ENCODE data around the gene CCDC187.
"Not testable (repeated sequence)": the region's sequence is repeated elsewhere in the genome, so short reads cannot be mapped to it uniquely, and the experiment has no call there.

Gene CCDC187

DNA sequence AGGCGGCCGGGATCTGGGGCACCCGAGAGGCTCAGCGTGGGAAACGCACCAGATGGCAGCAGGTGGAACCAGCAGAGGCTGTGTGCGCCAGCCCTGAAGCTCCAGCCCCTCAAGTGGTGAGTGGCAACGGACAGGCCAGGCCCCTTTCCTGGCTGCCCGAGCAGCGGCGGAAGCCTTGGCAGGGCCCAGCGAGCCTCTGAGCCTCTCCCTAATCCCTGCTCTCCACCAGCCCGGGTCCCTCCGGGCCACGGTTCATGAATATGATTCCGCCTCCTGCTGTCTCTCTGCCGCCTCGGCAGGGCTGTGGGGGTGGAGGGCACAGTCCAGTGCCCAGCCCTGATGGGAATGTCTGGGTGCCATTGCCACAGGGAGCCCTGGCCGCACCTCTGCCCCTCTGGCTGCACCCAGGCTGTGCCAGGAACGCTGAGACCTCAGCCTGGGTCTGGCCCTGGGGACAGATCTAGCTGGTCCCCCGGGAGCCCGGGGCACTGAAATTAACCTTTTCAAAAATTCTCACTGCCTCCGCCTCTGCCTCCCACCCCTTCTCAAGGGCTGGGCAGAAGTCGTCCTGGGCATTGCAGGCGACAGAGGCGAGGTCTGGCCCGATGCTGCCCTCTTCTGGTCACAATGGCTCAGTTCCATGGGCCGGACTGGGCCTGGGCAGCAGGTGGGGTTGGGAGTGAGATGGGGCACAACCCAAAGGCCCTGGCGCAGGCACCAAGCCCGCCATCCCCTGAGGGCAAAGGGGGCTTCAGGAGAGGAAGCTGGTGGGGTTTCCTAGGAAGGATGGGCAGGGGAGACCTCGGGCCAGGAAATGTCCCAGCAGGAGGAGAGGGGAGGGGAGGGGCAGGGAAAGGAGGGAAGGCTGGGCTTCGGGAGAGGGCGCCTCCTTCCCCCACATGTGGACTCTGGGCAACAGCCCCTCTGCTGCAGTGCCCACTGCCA, 20.3 kb downstream of the CCDC187 start:
- DNase-seq: peak; percentile 87

DNA sequence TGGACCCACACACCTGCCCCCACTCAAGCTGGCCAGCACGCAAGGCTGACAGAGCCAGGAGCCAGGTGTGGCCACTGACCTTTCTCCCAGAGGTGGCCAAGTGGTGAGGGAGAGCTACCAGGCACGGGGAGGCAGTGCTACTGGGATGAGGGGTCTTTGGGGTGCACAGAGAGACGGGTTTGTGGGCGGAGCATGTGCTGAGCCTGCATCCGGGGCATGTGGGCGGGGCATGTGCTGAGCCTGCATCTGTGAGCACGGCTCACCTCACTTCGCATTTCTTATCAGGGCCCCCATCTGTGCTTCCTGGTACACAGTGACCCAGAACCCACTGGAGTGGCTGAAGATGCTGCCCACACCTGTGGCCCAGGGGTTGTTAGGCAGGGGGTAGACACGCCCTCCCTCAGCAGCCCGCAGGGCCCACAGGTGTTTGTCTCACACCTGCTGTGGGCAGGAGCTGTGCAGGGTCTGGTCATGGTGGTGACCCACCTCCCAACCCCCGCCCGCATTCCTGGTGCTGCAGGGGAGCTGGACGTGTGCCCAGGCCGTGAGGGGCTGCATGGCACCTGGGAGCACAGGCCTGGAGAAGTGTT, 21.5 kb downstream of the CCDC187 start:
- DNase-seq: no peak

DNA sequence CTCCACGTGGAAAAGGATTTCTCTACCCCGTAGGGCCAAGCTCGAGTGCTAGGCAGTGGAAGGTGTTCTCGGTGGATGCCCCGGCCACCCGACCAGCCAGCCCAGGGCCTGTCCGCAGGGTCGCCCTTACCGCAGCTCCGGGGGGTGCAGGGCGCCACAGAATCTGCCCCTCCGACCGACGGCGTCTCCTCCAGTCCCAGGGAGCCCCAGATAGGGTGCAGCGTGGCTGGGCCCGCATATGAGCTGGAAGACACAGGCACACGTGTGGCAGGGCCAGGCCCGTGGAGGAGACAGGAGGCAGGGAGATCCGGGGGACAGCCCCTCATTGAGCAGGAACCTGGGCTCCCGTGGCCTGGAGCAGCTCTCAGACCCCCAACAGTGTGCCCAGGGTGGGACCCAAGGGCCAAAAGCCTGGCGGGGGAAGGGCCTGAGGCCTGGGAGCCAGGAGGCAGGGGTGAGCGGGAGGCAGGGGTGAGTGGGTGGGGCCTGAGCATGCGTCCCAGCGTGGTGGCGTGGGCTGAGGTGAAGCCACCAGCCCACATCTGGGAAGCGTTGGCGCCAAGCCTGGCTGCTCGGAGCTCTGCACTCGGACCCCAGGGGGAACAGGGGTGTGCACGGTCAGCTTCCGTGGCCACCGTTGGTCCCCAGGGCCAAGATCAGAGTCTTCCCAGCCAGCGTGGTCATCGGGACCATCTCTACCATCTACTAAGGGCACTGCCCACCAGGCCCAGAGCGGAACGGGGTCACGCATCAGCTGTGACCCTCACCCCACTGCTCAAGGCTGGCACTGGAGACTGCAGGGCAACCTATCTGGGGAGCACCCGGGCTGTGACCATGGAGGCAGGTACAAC, 22.2 kb downstream of the CCDC187 start:
- DNase-seq: no peak

DNA sequence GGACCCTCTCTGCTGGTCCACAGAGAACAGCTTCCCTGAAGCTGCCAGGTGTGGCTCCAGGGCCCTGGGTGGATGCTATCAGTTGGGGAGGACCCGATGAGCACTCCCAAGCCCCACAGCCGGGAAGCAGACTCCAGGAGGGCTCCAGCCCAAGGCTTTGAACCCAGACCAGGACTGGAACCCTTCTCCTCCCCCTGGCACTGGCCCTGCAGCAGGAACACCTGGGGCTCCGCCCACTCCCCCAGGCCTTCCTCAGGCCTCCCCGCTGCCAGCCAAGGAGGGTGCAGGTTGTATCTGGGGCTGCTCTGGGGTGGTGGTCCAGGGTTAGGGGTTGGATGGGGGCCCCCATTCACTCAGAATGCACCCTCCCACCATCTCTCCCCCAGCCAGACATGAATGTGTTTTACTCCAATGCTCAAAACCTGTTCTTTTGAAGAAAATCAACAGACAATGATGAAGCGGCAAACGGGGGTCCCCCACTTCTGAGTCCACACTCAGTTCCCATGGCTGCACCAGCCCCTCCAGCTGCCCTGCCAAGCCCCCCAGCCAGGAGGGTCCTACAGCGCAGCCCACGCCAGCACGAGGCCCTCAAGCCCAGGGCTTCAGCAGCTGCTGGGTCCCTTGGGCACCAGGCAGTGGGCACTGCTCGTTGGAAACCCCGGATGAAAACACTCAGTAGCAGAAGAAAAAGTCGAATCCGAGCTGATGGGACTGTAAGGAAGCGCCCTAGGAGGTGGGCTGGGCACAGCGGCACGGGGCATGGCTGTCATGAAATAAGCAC, 23.2 kb downstream of the CCDC187 start:
- no peak for DNase-seq

DNA sequence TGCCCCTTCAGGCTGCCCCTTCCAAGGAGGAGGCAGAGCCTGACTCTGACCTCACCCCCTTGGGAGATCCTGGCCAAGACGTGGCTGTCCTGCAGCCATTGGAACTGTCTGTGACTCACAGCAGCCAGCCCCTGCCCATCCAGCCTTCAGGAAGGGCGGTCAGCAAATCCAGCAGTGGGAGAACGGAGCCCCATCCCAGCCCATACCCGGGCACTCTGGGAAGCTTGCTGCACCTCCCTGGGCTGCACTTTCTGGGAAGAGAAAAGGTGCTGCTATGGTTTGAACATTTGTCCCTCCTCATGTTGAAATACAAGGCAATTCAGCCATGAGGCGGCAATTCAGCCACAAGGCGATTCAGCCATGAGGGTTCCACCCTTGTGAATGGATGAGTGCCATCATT, 24.4 kb downstream of the CCDC187 start:
- DNase-seq: no peak

DNA sequence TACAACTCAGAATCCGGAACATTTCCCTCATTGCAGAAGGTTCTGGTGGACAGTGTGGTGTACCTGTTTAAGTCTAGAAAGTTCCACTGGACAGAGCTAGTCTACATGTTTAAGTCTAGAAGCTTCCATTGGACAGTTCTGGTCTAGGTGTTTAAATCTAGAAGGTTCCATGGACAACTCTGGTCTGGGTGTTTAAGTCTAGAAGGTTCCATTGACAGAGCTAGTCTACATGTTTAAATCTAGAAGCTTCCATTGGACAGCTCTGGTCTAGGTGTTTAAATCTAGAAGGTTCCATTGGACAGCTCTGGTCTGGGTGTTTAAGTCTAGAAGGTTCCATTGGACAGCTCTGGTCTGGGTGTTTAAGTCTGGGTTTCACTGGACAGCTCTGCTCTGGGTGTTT, 25.0 kb downstream of the CCDC187 start:
- no peak for DNase-seq

DNA sequence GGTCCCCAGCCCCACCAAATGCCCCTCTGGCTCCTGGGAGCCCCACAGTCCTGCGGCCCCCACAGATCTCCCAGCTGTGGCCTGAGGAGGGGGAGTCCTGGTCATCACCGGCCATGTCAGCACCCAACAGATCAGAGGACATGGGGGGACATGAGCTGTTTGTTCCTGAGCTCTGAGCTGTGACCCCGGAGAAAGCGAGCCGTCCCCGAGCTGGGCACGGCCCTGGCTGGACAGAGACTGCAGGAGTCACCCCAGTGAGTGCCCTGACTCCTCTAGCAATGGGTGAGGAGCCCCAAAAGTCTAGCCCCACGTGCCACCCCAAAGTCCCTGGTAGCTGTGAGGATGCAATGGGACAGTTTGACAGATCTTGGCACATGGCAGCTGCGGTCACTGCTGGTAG, 25.7 kb downstream of the CCDC187 start:
- no peak for DNase-seq

DNA sequence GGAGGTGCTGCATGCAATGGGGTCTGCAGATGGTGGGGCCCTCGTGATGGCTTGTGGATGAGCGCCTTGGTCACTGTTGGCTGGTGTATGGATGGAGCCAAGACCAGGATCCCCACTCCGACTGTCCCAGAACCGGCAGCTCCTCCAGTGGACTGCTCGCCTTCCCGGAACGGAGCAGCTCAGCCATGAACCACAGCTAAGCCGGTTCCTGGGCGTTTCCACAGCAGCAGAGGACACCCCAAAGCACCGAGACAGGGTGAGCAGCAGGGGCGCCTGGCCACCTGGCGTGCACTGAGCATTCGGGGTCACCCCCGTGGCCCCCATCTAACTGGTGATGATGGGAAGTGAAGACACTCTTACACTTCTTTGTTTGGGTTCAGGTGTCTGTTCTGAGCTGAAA, 26.1 kb downstream of the CCDC187 start:
- DNase-seq: no peak

DNA sequence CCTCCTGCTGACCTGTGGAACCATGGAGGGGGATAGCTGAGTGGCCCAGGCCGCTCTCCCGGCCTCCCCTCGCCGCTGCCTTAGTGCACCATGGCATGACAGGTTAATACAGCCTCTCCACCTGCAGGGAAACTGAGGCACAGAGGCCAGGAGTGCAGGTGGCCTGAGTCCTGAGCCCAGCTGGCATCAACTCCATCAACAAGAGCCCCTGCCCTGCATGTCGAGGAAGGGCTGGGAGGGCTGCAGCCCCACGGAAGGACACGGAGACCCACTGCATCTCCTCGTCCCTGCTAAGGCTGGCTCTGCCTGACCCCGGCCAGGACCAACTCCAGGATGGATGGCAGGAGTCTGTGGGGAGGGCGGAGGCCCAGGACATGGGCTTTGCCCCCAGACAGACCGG, 27.2 kb downstream of the CCDC187 start:
- DNase-seq: no peak

DNA sequence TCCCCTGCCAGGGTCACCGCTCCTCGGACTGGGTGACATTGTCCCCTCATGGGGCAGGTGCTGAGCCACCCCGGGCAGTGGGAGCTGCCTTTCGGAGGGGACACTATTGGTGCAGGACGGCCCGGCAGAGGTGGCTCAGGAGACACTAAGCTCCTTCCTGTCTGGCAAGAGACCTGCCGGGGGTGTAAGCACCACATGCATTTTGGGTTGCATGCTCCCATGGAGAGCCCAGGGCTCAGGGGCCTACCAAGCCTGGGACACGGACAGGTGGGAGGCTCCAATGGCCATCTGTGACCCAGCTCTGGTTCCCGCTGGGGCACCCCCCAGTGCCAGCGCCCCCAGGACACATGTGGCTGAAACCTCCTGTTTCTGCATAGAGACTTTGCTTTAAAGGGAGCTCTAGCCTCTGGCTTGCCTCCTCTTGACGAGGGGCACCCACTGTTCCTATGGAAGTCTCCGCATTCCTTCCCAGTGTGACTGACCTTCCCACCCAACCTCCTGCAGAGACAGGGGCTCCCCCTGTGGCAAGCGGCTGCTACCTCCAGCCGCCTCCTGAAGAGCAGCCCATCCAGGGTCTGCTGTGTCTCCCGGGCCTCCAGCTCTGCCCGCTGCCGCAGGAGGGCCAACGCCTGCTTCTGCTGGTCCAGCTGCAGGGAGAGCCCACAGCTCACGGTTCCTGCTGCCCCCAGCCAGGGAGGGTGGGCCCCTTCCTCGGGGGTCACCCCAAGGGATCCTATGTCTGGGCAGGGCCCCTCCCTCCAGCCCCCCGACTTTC, 28.1 kb downstream of the CCDC187 start:
- DNase-seq: no peak

DNA sequence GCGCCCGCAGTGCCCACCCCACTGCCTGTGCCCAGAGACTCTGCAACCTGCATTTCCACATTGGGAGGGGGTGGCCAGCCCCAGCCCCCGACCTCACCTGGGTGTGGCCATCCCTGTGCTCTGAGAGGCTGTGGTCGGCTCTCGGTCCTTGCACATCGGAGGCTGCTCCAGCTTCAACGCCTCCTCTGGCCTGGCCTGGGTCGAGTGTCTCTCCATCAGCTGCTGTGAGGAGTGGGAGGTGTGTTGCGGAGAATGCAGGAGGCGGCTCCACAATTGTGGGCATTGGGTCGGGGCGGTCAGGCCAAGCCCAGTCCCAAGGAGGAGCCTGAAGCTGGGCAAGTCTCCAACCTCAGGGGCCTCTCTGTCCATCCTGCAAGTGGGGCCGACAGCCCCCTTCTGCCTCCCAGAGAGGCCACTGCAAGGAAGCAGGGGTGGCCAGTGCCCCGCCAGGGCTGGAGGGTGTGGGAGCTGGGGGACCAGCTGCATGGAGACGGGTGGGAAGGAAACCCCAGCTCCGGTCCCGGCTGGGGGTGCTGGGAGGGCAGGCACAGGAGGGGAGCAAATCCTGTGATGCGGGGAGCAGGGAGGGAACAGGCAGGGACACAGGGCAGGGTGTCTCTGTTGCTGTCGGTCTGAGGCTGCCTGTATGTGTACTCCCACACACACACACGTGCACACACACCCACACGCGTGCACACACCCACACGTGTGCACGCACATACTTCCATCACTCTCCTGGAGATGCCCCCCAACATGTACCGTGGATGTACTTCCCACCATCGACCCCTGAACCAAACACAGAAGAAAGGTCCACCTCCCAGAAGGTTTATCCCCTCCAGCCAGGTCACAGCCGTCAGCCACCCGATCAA, 28.9 kb downstream of the CCDC187 start:
- DNase-seq: no peak

DNA sequence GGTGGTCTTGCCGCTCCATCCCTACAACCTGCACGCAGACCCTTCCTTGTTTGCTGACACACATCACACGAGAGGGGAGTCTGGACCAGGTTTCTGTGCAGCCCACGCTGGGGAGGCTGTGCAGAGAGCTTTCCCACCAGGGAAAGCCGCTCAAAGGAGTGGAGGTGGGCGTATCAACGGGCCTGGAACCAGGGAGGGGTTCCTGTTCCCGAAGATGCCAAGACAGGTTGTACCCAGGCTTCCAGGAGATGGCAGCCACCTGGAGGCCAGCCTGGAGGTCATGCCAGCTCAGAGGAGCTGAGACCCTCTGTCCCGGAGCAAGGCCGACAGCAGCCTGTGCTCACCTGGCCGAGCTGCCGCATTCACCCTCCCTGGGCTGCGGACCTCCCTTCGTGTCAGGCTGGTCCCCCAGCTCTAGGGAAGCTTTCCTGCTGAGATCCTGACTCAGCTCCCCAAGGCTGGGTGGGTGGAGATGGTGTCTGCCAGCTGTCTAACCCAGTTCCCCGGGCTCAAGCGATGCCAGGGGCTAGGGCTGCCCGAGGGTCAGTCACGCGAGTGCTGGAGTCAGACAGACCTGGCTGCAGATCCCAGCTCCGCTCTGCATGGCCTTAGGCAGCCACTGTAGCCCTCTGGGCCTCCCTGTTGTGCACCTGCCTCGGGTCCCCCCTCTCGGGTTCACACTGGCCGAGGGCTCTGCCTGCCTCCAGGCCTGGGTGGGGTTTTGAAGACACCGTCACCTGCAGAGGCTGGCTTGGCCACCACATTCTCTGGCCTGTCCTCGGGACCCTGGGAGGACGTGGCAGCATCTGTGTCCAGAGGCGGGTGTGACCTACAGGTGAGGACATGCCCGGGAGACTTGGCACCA, 29.7 kb downstream of the CCDC187 start:
- no peak for DNase-seq

DNA sequence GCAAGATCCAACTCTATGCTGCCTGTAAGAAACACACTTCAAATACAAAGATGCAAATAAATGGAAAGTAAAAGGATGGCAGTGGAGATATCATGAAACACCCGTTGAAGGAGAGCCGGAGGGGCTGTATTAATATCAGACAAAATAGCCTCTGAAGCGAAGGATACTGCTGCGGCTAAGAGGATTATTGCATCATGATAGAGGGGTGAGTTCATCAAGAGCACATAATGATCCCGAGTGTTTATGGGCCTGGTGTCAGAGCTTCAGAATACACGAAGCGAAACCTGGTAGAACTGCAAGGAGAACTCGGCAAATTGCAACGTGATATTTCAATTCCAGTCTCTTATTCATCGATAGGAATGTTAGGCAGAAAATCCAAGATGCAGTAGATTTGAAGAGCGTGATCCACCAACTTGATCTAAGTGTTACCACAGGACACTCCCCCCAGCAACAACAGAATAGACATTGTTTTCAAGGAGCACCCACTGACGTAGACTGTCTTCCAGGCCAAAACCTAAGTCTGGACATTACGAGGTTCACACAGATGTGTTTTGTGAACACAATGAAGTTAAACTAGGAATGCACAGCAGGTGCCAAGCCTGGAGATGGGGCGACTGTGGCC, 30.5 kb downstream of the CCDC187 start:
- no peak for DNase-seq

DNA sequence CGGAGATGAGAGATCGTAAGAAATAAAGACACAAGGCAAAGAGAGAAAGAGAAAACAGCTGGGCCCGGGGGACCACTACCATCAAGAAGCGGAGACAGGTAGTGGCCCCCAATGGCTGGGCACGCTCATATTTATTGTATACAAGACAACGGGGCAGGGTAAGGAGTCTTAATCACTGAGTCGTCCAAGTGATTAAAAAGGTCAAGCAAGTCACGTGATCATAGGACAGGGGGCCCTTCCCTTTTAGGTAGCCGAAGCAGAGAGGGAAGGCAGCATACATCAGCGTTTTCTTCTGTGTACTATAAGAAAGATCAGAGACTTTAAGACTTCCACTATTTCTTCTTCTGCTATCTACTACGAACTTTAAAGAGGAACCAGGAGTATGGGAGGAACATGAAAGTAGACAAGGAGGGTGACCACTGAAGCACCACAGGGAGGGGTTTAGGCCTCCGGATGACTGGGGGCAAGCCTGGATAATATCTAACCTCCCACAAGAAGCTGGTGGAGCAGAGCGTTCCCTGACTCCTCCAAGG, 33.7 kb downstream of the CCDC187 start:
- DNase-seq: no peak

DNA sequence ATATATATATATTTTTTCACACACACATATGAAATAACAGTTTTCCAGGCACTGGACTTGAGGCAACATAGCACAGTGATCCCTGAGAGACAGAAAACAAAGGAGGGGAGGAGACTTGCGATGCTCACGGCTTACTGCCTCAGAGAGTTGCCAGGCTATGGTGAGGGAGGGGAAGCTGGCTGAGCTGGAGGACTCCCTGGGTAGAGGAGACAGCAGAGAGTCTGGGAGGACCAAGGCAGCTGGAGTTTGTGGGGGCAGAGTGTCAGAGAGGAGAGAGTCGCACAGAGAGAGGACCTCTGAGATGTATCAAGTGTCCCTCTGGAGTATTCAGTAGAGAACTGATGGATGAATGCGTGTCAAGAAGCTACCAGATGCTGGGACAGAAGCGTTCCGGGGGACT, 35.2 kb downstream of the CCDC187 start:
- DNase-seq: no peak

DNA sequence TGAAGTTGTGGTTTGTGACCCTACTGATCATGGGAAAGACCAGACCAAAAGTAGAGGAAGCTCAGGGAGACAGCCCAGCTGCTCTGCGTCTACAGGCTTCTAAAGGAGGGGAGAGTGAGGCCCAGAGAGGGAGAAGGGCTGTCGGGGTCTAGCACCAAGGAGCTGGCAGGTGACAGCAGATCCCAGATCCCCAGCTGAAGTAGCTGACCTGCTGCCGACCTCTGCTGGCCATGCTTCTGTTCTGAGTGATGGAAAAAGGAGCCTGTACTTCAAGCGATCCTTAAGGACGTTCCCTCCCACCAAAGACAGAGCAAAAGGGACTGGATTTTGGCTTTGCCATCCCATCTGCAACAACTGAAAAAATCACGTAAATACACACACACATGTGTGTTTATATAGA, 35.6 kb downstream of the CCDC187 start:
- DNase-seq: no peak

DNA sequence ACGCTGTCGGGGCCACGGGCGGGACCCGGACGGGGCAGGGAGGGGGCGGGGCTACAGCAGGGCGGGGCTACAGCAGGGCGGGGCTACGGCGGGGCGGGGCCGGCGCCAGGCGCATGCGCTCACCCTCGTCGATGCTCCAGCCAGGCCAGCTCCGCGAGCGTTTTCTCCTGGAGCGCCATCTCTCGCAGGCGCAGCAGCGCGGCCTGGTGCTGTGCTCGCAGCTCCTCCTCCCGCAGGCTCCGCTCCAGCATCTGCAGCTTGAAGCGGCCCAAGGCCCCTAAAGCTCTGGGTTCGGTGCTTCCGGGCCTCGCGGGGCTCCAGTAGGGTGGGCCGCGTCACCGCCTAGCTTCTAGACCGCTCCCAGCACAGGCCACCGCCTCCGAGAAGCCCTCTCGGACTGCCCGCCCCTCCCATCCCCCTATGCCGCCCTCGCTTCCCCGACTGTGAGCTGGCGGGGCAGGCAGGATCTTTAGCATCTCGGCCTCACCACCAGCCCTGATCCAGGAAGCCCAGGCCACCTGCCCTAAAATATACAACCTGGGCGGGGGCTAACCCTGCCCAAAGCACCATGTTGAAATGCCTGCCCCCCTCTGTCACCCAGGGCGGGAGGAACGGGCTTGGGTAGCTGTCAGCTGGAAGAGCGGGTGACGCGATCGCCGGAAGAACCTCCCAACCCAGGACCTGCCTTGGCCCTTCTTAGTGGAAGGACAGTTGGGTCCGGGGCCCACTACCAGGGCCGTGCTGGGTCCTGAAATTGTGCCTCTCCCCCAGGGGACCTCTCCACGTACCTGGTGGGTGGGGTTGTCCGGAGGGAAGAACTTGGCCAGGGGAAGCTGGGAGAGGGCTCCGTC, 36.4 kb downstream of the CCDC187 start:
- no peak for DNase-seq

DNA sequence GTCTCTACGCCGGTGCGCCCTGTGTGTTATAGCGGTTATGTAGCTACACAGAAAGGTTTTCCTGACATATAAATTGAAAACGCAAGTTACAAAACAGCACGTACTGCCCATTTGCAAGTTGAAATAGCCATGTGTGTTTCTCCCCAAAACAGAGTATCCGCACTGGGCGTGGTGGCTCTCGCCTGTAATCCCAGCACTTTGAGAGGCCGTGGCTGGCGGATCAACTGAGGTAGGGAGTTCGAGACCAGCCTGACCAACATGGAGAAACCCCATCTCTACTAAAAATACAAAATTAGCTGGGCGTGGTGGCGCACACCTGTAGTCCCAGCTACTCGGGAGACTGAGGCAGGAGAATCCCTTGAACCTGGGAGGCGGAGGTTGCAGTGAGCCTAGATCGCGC, 37.3 kb downstream of the CCDC187 start:
- not testable (repeated sequence) for DNase-seq
